ENCODE data around the gene LAMB3.

DNA sequence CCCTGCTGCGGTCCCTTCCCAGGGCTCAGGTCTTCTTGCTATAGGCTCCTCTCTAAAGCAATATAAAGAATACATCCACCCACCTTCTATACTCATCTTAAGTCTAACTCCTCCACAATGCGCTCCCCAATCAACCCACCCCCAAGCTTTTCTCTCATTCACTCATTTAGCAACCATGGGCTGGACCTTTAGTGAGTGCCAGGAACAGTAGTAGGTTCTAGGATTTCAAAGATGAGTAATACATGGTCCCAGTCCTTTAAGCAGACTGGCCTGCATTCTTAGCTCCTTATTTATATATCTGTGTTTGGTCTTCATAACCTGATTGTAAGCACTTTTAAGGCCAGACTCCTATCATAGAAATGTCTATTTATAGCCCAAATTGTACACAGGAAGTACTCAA is 62.8 kb downstream of the LAMB3 start:
- TF ChIP-seq, protein P1, sequence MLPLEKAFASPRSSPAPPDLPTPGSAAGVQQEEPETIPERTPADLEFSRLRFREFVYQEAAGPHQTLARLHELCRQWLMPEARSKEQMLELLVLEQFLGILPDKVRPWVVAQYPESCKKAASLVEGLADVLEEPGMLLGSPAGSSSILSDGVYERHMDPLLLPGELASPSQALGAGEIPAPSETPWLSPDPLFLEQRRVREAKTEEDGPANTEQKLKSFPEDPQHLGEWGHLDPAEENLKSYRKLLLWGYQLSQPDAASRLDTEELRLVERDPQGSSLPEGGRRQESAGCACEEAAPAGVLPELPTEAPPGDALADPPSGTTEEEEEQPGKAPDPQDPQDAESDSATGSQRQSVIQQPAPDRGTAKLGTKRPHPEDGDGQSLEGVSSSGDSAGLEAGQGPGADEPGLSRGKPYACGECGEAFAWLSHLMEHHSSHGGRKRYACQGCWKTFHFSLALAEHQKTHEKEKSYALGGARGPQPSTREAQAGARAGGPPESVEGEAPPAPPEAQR (CRISPR knock-in tag; IDR thresholded peaks at IDR 0.05): no peak
- TF ChIP-seq ZNF263 (CRISPR knock-in tag; IDR thresholded peaks at IDR 0.05; ENCODE audit: low read depth) (no peak), TP53 (CRISPR knock-in tag; IDR thresholded peaks at IDR 0.05) (no peak), SP1 (CRISPR knock-in tag; conservative IDR thresholded peaks at IDR 0.05) (no peak), CREM (CRISPR knock-in tag; IDR thresholded peaks at IDR 0.05) (no peak), ZNF121 (CRISPR knock-in tag; IDR thresholded peaks at IDR 0.05) (no peak)
- TF ChIP-seq, protein P2, sequence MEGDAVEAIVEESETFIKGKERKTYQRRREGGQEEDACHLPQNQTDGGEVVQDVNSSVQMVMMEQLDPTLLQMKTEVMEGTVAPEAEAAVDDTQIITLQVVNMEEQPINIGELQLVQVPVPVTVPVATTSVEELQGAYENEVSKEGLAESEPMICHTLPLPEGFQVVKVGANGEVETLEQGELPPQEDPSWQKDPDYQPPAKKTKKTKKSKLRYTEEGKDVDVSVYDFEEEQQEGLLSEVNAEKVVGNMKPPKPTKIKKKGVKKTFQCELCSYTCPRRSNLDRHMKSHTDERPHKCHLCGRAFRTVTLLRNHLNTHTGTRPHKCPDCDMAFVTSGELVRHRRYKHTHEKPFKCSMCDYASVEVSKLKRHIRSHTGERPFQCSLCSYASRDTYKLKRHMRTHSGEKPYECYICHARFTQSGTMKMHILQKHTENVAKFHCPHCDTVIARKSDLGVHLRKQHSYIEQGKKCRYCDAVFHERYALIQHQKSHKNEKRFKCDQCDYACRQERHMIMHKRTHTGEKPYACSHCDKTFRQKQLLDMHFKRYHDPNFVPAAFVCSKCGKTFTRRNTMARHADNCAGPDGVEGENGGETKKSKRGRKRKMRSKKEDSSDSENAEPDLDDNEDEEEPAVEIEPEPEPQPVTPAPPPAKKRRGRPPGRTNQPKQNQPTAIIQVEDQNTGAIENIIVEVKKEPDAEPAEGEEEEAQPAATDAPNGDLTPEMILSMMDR (IDR thresholded peaks at IDR 0.05): no peak
- TF ChIP-seq, protein P3, sequence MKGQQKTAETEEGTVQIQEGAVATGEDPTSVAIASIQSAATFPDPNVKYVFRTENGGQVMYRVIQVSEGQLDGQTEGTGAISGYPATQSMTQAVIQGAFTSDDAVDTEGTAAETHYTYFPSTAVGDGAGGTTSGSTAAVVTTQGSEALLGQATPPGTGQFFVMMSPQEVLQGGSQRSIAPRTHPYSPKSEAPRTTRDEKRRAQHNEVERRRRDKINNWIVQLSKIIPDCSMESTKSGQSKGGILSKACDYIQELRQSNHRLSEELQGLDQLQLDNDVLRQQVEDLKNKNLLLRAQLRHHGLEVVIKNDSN (CRISPR knock-in tag; IDR thresholded peaks at IDR 0.05): no peak
- TF ChIP-seq, protein P4, sequence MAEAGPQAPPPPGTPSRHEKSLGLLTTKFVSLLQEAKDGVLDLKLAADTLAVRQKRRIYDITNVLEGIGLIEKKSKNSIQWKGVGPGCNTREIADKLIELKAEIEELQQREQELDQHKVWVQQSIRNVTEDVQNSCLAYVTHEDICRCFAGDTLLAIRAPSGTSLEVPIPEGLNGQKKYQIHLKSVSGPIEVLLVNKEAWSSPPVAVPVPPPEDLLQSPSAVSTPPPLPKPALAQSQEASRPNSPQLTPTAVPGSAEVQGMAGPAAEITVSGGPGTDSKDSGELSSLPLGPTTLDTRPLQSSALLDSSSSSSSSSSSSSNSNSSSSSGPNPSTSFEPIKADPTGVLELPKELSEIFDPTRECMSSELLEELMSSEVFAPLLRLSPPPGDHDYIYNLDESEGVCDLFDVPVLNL (CRISPR knock-in tag; IDR thresholded peaks at IDR 0.05; ENCODE audit: borderline replicate concordance, low read depth): no peak
- TF ChIP-seq, protein P5, sequence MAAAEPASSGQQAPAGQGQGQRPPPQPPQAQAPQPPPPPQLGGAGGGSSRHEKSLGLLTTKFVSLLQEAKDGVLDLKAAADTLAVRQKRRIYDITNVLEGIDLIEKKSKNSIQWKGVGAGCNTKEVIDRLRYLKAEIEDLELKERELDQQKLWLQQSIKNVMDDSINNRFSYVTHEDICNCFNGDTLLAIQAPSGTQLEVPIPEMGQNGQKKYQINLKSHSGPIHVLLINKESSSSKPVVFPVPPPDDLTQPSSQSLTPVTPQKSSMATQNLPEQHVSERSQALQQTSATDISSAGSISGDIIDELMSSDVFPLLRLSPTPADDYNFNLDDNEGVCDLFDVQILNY (CRISPR knock-in tag; IDR thresholded peaks at IDR 0.05): no peak
